Sigmoid colon (tissue), 4 donors: ENCODE data around the gene CDKL1.
A peak's percentile ranks its signal among the peaks of the same experiment; 100 is the strongest.

Experiments
- EP300 ChIP-seq, 4 donors: sonication (generic); formaldehyde crosslinking; IDR thresholded peaks; one replicate each; pipeline ENCODE4 v1.6.1; 2017; ENCODE audit warnings: antibody characterized with exemption in 4 of 4
- POLR2AphosphoS5 ChIP-seq, 4 donors: sonication (generic); formaldehyde crosslinking; IDR thresholded peaks; one replicate each; pipeline ENCODE4 v1.6.1; 2017; ENCODE audit warnings: antibody characterized with exemption in 4 of 4
- TF ChIP-seq, protein P1 (sequence below), 4 experiments: fragments of 450-650 bp in 3 of 4; fragments of 200-600 bp in 1 of 4; IDR thresholded peaks; one replicate each; pipeline ENCODE4 v1.5.1; 2016 to 2019; ENCODE audit warnings: antibody characterized with exemption in 4 of 4, mild to moderate bottlenecking in 3 of 4, moderate library complexity in 2 of 4

DNA sequence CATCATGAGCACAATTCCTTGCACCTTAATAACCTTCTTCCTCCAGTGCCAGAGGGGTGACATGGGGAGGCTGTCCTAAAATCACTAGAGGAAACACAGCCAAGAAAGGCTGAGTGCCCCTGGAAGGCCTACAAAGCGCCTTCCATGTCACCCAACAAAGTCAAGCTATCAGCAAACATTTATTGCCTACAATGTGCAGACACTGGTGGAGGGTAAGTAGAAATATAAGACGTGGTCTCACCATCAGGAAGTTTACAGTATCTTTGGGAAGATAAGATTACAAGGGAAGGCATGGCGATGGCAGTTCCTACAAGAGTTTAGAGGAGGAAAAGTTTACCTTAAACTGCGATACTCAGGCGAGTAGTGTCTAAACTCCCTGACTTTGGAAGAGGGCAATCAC lies 56.6 kb downstream of the CDKL1 start:
- TF ChIP-seq, protein P1, sequence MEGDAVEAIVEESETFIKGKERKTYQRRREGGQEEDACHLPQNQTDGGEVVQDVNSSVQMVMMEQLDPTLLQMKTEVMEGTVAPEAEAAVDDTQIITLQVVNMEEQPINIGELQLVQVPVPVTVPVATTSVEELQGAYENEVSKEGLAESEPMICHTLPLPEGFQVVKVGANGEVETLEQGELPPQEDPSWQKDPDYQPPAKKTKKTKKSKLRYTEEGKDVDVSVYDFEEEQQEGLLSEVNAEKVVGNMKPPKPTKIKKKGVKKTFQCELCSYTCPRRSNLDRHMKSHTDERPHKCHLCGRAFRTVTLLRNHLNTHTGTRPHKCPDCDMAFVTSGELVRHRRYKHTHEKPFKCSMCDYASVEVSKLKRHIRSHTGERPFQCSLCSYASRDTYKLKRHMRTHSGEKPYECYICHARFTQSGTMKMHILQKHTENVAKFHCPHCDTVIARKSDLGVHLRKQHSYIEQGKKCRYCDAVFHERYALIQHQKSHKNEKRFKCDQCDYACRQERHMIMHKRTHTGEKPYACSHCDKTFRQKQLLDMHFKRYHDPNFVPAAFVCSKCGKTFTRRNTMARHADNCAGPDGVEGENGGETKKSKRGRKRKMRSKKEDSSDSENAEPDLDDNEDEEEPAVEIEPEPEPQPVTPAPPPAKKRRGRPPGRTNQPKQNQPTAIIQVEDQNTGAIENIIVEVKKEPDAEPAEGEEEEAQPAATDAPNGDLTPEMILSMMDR (IDR thresholded peaks at IDR 0.05), result no peak
- TF ChIP-seq POLR2AphosphoS5 (IDR thresholded peaks at IDR 0.05) (peak in 2 of 4 donors; percentile 60 to 71), EP300 (IDR thresholded peaks at IDR 0.05) (no peak)
